MM.1S (cell line): Measurements from ENCODE around the gene KRT73.

ENCODE experiments used
- EZH2 ChIP-seq: fragments of 300-600 bp; sonication (generic); optimal IDR thresholded peaks from 2 replicates; pipeline ENCODE3; 2017; ENCODE audit warnings: low read depth, mild to moderate bottlenecking, antibody characterized with exemption, low read length, mixed read lengths
- TF ChIP-seq, protein P1 (sequence below): fragments of 300-600 bp; sonication (generic); IDR thresholded peaks from 2 replicates; pipeline ENCODE4 v1.5.1; 2016; ENCODE audit warnings: antibody characterized with exemption, low read length, mixed read lengths

DNA sequence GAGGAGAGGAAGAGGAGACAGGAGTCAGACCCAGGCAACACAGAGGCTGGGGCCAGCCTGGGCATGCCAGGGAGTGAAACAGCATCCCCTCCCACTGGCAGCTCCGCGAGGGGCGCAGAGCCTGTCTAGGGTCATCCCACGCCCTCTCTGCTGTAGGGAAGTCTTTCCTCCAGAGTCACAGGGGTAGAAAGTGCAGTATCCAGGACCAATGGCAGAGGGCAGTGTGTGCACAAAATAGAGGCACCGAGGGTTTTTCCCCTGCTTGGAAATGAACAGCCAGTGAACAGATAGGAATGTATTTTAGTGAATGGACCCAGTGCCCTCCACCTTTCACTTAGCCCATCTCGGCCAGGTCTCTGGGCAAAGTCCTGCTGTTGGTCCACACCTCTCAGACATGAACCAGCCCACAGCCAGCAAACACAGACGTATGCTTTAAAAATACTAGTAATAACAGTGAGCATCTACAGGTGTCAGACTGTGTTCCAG lies 35.3 kb downstream of the KRT73 start:
- no peak for TF ChIP-seq EZH2
- TF ChIP-seq, protein P1, sequence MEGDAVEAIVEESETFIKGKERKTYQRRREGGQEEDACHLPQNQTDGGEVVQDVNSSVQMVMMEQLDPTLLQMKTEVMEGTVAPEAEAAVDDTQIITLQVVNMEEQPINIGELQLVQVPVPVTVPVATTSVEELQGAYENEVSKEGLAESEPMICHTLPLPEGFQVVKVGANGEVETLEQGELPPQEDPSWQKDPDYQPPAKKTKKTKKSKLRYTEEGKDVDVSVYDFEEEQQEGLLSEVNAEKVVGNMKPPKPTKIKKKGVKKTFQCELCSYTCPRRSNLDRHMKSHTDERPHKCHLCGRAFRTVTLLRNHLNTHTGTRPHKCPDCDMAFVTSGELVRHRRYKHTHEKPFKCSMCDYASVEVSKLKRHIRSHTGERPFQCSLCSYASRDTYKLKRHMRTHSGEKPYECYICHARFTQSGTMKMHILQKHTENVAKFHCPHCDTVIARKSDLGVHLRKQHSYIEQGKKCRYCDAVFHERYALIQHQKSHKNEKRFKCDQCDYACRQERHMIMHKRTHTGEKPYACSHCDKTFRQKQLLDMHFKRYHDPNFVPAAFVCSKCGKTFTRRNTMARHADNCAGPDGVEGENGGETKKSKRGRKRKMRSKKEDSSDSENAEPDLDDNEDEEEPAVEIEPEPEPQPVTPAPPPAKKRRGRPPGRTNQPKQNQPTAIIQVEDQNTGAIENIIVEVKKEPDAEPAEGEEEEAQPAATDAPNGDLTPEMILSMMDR: peak; percentile 53
